Keratinocyte (primary cell): Measurements from ENCODE around the gene ANGEL1. TPM values are rescaled to one million over a fixed set of nuclear protein-coding genes. Genes with fewer than 3 reads are reported as not detected.

ENCODE experiments used
- DNase-seq: peaks from one replicate; pipeline ENCODE4 v3.0.0-alpha.2; 2011; ENCODE audit warnings: low read depth, missing footprints, low spot score
- FAIRE-seq: peaks from 2 replicates; lab custom pipeline; 2011; peaks lifted over from hg19 to GRCh38; lab: Jason Lieb, UNC
- H2AFZ ChIP-seq: 2 replicates; pipeline ENCODE4 v1.6.0; 2012; ENCODE audit warnings: low read length, control low read depth, inconsistent platforms; ENCODE audit not compliant: control insufficient read depth
- H3K27ac ChIP-seq: 2 replicates; pipeline ENCODE4 v1.5.1; 2011; ENCODE audit warnings: low read length; ENCODE audit not compliant: control insufficient read depth, insufficient read depth
- H3K27me3 ChIP-seq: 3 replicates; pipeline ENCODE4 v1.6.0; 2011; ENCODE audit warnings: low read length; ENCODE audit not compliant: control insufficient read depth, insufficient read depth; ENCODE audit errors: extremely low read depth
- H3K36me3 ChIP-seq, 2 experiments: 2 replicates in 1 of 2; 3 replicates in 1 of 2; pipeline ENCODE4 v1.5.1; 2011; ENCODE audit warnings: low read length in 2 of 2, mild to moderate bottlenecking in 1 of 2; ENCODE audit not compliant: control insufficient read depth in 2 of 2, insufficient read depth in 2 of 2; ENCODE audit errors: extremely low read depth in 1 of 2
- H3K4me1 ChIP-seq: 3 replicates; pipeline ENCODE4 v1.5.1; 2011; ENCODE audit warnings: low read length; ENCODE audit not compliant: control insufficient read depth, insufficient read depth; ENCODE audit errors: extremely low read depth
- H3K4me2 ChIP-seq: 3 replicates; pipeline ENCODE4 v1.6.0; 2011; ENCODE audit warnings: low read depth, low read length; ENCODE audit not compliant: control insufficient read depth, insufficient read depth; ENCODE audit errors: extremely low read depth
- H3K4me3 ChIP-seq, 3 experiments: fragments of 200-600 bp in 1 of 3; sonication (generic) in 1 of 3; 2 replicates in 2 of 3; 3 replicates in 1 of 3; pipeline ENCODE4 v1.5.1; 2011 to 2016; ENCODE audit warnings: low read length in 3 of 3, mild to moderate bottlenecking in 3 of 3, control low read depth in 2 of 3, inconsistent platforms in 1 of 3, low read depth in 1 of 3, mixed read lengths in 1 of 3, mixed run types in 1 of 3, moderate library complexity in 1 of 3; ENCODE audit not compliant: control insufficient read depth in 2 of 3, insufficient read depth in 2 of 3; ENCODE audit errors: extremely low read depth in 1 of 3
- H3K79me2 ChIP-seq: 2 replicates; pipeline ENCODE4 v1.6.0; 2012; ENCODE audit warnings: low read length; ENCODE audit not compliant: control insufficient read depth, insufficient read depth
- H3K9ac ChIP-seq: 3 replicates; pipeline ENCODE4 v1.6.0; 2011; ENCODE audit warnings: low read length; ENCODE audit not compliant: control insufficient read depth, insufficient read depth; ENCODE audit errors: extremely low read depth
- H3K9me1 ChIP-seq: 3 replicates; pipeline ENCODE4 v1.6.0; 2011; ENCODE audit warnings: low read length; ENCODE audit not compliant: control insufficient read depth, insufficient read depth; ENCODE audit errors: extremely low read depth
- H3K9me3 ChIP-seq: 2 replicates; pipeline ENCODE4 v1.5.1; 2012; ENCODE audit warnings: low read depth, low read length; ENCODE audit not compliant: control insufficient read depth
- H4K20me1 ChIP-seq: 3 replicates; pipeline ENCODE4 v1.6.0; 2011; ENCODE audit warnings: low read length; ENCODE audit not compliant: control insufficient read depth, insufficient read depth; ENCODE audit errors: extremely low read depth
- CTCF ChIP-seq, 3 experiments: IDR thresholded peaks in 1 of 3; conservative IDR thresholded peaks in 1 of 3; optimal IDR thresholded peaks in 1 of 3; 2 replicates in 2 of 3; 3 replicates in 1 of 3; pipeline versions ENCODE3 to v1.5.1; 2011; ENCODE audit warnings: low read length in 3 of 3, mild to moderate bottlenecking in 3 of 3, moderate library complexity in 2 of 3, control low read depth in 1 of 3, inconsistent platforms in 1 of 3; ENCODE audit not compliant: insufficient read depth in 2 of 3; ENCODE audit errors: extremely low read depth in 1 of 3
- EZH2 ChIP-seq: IDR thresholded peaks from one replicate; pipeline ENCODE4 v1.6.1; 2012; ENCODE audit warnings: inconsistent platforms, mild to moderate bottlenecking, low read length, moderate library complexity
- dilution Hi-C: fragments of 300-500 bp; cut with MboI; formaldehyde crosslinking; loops from one replicate; pipeline ENCODE4 v1.7.0; 2020; ENCODE audit warnings: low sequenced_read_pairs; ENCODE audit not compliant: extremely low pct_ligation_motif_present
- polyA plus RNA-seq, 5 experiments: library from polyadenylated mRNA; depleted of rRNA in 3 of 5; stranded (reverse) in 3 of 5; stranded (forward) in 1 of 5; unstranded in 1 of 5; fragments of >200 nt; gene quantifications; 1 replicate in 1 of 5; 2 replicates in 3 of 5; 3 replicates in 1 of 5; pipeline versions ENCODE4 v1.2.1 to v1.2.3, GENCODE V29; 2011 to 2012; ENCODE audit warnings: missing spikeins in 2 of 5, low read depth in 1 of 5, low replicate concordance in 1 of 5

Gene ANGEL1
- polyA plus RNA-seq, 1 donor (not counting 4 experiments of a cell fraction or from before 2014, with no cell fraction given) = 13.0 TPM

GRCh38 chr14:76834241-76834661 is 21.6 kb upstream of the ANGEL1 start:
- FAIRE-seq = no peak

DNA sequence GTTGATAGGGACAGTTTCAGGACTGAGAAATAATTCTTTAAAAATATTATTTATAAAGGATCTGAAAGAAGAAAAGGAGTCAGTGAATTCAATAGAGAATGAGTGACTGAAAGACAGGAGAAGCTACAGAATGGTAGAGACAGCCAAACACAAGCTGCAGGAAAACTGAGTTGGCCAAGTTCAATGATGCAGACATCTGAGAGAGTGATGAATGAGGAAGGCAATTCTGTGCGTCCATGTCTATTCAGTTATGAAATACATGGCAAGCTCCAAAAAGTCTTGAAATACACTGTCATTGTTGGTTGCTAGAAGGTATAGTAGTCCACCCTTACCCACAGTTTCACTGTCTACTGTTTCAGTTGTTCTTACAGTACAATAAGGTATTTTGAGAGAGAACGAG is 20.3 kb upstream of the ANGEL1 start:
- no peaks in the 10 kb centered on the region for H3K9me3 ChIP-seq
- no peak for FAIRE-seq
- H3K27me3 ChIP-seq = peaks cover 5% of the 10 kb centered on the region
- H3K9ac ChIP-seq = no peak overlapping the region
- no peak for DNase-seq
- H3K4me2 ChIP-seq = no peak overlapping the region
- H2AFZ ChIP-seq = no peak overlapping the region
- H3K9me1 ChIP-seq = no peaks in the 10 kb centered on the region
- H3K4me3 ChIP-seq = no peak overlapping the region
- no peaks in the 10 kb centered on the region for H4K20me1 ChIP-seq
- H3K4me1 ChIP-seq = no peaks in the 10 kb centered on the region
- H3K79me2 ChIP-seq = no peaks in the 10 kb centered on the region
- TF ChIP-seq EZH2 (no peak), CTCF (optimal IDR thresholded peaks at IDR 0.05 in 1 of 3, IDR thresholded peaks at IDR 0.05 in 1 of 3, conservative IDR thresholded peaks at IDR 0.05 in 1 of 3; ENCODE audit: extremely low read depth in 1 of 3, insufficient read depth in 2 of 3, low read length in 3 of 3) (no peak)
- dilution Hi-C loops = no loop called here
- no peak overlapping the region for H3K27ac ChIP-seq
- H3K36me3 ChIP-seq = no peaks in the 10 kb centered on the region

More at GRCh38 chr14:76834241-76834661, 21.6 kb upstream of the ANGEL1 start:
- TF ChIP-seq EZH2 = no peak
- TF ChIP-seq CTCF (optimal IDR thresholded peaks at IDR 0.05 in 1 of 3, IDR thresholded peaks at IDR 0.05 in 1 of 3, conservative IDR thresholded peaks at IDR 0.05 in 1 of 3; ENCODE audit: extremely low read depth in 1 of 3, insufficient read depth in 2 of 3, low read length in 3 of 3) = no peak
- H3K4me1 ChIP-seq = no peaks in the 10 kb centered on the region
- H3K4me3 ChIP-seq = no peak overlapping the region
- peaks cover 7% of the 10 kb centered on the region for H3K27me3 ChIP-seq
- no peaks in the 10 kb centered on the region for H3K79me2 ChIP-seq
- H3K9me3 ChIP-seq = no peaks in the 10 kb centered on the region
- dilution Hi-C loops = no loop called here
- H4K20me1 ChIP-seq = no peaks in the 10 kb centered on the region
- H3K36me3 ChIP-seq = no peaks in the 10 kb centered on the region
- DNase-seq = no peak
- H3K9ac ChIP-seq = no peak overlapping the region
- H3K9me1 ChIP-seq = no peaks in the 10 kb centered on the region
- H3K27ac ChIP-seq = no peak overlapping the region
- H2AFZ ChIP-seq = no peak overlapping the region
- no peak overlapping the region for H3K4me2 ChIP-seq
